HG03045 (cell line): ENCODE data around the gene HK3.
"Not testable (repeated sequence)": the region's sequence is repeated elsewhere in the genome, so short reads cannot be mapped to it uniquely, and the experiment has no call there.

ENCODE experiments used
- ATAC-seq: cut with Tn5 transposase; IDR thresholded peaks from one replicate; pipeline ENCODE4 v1.9.1; 2021; ENCODE audit warnings: mild to moderate bottlenecking, moderate library complexity; ENCODE audit not compliant: unreplicated experiment

The HK3 gene

DNA sequence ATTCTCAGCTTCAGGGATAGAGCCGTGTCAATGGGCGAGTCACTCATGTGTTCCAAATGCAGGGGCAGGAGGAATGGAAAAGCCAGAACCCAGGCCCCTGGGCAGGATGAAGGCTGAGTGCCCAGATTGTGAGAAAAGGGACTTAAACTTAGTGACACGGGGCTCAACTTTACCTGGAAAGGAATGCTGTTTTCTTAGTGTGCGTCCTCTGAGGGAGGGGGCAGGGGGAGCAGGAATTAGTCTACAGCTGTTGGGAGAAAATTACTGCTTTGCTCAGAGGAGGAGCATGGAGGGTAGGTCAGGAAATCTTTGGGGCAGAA is 14.6 kb downstream of the HK3 start:
- ATAC-seq = no peak

DNA sequence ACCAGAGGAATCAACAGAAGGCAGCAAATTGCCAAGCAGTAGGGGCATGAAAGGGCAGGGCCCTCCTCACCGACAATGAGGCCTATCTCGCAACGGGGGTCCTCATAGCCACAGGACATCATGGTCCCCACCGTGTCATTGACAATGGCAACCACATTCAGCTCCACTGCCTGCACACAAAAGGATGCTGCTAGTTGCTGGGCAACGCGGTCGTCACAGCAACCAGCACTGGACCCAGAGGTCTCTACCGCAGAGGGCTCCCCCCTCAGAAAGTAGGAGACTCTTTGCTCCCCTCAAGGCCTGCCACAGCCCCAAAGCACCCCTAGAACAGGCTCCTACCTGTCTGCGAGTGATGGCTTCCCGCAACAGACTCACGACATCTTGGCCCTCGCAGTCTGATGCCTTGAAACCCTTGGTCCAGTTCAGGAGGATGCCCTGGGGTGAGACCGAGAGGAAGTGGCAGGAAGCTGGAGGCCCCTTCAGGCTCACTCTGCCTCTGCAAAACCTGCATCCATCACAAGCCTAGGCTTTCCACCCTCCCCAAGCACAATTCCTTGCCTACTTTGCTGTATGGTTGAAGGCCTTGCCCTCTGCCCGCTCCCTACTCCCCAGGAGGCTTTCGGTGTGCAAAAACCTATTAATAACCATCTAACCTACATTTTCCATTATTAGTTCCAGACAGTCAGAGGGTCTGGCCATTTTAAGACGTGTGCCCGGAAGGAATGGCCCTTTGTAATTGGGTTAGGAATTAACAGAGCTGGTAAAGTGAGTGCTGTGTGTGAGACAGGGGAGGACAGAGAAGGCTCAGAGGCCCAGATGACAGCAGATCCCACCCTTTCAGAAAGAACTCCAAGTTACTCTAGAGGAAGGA is 15.2 kb downstream of the HK3 start:
- no peak for ATAC-seq

DNA sequence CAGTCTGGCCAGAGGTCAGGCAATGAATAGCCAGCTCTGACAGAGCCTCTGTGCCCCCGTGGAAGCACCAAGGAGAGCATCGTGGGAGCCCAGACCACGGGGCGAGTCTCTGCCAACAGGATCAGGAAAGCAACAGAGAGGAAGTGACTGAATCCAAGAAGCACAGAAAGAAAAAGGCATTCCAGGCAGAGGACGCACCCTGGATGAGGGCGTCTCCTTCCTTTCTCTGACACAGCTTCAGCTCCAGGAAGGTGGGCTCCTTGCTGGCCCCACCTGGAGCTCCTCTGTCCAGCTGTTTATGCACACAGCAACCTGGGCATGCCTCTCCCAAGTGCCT is 16.6 kb downstream of the HK3 start:
- no peak for ATAC-seq

DNA sequence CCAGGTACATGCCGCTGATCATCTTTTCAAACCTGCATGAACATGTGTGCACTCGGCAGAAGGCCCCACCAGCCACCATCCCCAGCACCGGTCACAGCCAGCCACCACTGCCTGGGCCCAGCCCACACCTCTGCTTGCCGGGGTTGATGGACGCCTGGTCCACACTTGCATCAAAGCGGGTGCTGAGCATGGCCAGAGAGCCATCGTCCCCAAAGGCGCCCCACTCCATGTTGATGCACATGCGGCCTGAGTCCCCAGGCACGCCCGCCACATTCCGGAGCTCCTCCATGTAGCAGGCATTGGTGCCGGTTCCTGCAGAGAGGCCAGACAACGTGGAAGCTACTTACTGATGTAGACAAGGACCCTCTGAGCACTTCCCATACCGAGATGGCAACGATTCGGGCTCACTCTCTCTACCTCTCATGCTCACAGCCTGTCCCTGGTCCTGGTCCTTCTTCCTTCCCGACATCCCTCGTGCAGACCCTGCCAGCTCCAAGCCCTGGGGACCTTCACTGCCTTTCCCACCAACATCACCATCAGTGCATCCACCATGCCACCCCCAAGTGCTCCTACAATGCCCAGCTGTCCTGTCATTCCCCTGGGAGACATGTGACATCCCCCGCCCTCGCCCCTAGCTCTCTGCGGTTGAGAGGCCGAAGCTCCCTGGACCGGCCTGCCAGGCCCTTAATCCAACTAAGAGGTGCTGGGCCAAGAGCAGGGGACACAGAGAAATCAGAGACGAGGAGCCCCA is 17.2 kb downstream of the HK3 start:
- ATAC-seq = no peak

DNA sequence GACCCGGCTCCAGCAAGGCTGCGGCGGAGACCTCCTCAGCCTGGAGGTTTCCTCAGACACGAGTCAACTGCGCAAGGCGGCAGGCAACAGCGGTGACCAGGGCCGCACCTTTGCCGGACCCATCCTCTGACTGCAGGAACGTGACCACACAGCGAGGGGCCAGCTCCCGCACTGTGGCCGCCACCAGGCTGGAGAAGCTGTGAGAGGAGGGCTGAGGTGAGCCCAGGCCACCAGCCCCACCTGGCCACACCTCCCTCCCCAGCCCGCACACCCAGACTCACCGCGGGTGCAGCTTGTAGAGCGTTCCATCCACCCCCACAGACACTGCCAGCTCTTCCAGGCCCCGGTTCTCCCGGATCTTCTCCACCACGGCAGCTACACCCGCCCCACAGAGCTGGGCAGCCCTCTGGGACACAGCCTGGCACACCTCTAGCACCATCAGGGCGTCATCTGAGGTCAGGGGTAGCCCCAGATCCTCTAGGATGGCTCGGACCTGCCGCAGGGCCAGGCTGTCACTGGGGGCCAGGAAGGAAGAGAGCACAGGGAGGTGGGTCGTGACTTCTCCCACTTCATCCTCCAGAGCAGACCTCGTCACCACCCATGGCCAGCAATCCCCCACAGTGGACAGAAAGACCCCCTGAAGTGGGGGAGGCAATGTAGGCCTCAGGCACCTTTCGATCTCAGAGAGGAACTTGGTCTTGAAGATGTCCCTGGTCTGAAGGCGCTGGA is 18.0 kb downstream of the HK3 start:
- no peak for ATAC-seq

DNA sequence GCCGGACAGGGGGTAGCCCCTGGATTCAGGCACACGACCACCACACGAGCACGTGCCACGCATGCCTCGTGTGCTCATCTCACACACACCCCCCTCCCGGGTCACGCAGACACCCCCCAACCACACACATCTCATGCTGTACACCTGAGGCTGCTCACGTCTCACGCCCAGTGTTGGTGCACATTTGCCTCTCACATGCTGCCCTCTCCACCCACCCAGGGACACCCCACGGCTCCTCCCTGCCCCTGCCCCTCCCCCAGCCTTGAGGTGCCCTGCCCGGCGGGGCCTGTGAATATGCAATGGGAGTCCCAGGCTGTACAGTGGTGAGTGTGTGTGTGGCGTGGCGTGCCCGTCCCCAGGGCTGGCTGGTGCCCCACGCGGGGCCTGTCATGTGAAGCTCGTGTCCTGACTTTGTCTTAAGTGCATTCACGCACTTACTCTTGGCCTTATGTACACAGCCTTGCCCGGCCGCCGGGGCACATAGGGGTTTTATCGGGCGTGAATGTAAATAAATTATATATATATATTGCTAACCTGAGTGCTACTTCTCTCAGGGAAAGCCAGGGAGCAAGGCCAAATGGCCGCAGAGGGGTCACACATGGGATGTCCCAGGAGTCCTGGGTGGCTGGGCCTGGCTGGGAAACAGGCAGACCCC is 18.7 kb downstream of the HK3 start:
- no peak for ATAC-seq

DNA sequence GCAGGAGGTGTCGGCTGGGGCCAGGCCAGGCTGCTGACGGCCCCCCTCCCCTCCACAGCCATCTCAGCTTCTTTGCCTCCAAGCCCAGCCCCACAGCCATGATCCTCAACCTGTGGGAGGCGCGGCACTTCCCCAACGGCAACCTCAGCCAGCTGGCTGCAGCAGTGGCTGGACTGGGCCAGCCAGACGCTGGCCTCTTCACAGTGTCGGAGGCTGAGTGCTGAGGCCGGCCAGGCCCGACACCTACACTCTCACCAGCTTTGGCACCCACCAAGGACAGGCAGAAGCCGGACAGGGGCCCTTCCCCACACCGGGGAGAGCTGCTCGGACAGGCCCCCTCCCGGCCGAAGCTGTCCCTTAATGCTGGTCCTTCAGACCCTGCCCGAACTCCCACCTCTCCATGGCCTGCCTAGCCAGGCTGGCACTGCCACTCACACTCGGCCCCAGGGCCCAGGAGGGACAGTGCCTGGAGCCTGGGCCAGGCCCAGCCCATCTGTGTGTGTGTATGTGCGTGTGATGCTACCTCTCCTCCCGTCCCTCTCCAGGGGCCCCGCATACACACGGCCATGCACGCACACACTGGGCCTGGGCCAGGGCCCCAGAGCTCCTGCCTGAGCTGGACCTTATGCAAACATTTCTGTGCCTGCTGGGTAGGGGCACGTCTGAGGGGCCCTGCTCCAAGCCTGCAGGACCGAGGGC is 19.3 kb downstream of the HK3 start:
- no peak for ATAC-seq

DNA sequence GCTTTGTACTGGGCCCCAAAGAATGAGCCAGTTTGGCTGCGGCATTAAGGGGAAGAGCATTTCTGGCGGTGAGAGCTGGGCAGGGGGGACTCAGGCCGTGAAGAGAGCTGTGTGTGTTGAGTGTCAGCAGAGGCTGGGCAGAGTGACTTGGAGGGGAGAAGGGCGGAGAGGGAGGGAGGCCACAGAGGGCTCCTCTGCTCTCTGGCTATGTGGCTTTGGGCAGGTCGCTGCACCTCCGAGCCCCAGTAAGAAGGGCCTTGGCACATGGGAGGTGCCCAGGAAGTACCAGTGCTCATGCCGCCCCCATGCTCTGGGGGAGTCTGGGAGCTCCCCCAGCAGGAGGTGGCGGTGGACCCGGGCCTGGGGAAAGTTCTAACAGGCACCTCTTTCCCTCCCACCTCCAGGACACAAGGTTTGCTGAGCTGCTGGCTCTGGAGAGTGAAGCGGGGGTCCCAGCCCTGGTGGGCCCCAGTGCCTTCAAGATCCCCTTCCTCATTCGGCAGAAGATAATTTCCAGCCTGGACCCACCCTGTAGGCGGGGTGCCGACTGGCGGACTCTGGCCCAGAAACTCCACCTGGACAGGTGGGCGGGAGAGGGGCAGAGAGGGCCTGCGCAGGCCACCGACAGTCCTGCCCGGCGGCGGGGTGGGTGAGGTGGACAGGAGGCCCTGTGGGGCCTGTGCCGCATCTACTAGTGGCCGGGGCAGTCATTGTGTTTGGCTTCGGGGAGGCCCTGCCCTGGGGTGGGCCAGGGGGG is 20.1 kb downstream of the HK3 start:
- no peak for ATAC-seq

DNA sequence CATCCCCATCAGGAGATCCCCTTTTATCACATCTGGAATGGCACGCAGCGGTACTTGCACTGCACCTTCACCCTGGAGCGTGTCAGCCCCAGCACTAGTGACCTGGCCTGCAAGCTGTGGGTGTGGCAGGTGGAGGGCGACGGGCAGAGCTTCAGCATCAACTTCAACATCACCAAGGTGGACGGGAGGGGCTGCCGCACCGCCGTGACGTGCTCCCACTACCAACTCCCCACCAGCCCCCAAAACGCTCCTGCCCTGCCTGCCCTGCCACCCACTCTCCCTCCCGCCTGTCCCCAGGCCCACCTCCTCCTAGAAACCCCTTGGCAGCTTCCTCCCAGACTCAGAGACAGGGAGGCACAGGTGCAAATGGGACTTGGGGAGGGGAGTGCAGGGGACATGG is 20.7 kb downstream of the HK3 start:
- ATAC-seq = no peak

DNA sequence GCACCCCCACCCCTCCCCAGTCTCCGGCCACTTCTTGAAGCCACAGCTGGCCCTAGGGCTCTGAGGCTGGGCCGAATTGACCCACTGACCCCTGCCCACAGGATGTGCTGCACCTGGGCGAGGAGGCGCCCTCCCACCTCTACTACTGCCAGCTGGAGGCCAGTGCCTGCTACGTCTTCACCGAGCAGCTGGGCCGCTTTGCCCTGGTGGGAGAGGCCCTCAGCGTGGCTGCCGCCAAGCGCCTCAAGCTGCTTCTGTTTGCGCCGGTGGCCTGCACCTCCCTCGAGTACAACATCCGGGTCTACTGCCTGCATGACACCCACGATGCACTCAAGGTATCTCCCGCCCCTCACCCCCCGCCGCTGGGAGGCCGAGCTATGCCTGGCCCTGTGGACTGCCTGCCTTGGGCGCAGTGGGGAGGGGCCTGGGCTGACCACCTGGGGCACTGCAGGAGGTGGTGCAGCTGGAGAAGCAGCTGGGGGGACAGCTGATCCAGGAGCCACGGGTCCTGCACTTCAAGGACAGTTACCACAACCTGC is 21.3 kb downstream of the HK3 start:
- ATAC-seq = no peak

DNA sequence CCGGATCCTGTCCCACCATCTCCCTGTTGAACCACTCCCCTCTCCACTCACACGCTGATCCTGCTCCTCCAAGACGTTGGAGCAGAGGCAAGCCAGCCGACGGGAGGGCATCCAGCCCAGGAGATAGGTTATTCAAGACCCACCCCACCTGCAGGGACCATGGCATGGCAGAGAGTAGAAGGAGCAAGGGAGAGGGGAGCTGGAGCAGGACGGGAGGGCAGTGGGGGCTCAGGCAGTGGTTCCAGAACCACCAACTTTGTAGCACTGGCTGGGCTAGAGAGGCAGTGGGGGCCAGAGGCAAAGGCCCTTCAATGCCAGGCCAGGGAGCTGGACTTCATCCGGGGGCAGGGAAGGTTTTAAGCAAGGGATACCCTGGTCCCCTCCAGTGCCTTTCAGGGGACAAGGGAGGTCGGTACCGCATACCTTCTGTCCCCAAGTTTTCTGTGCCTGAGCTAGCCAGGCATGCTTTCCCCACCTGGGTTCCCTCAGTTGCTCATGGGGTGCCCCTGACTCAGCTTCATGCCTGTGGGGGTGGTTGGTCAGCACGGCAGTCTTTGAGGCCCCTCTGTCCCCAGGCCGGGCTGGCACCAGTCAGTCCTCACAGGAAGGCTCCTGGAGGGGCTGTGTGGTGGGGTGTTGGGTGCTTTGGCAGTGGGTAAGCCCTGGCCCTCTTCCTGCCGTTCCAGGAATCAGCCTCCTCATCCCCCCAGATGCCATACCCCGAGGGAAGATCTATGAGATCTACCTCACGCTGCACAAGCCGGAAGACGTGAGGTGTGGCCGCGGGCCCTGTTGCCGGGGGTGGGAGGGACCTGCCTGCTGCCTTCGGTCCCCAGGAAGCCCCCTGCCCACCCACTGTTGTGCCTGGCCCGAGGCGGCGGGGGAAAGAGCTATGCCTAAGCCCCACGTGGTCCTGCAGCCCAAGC is 22.4 kb downstream of the HK3 start:
- ATAC-seq = no peak

DNA sequence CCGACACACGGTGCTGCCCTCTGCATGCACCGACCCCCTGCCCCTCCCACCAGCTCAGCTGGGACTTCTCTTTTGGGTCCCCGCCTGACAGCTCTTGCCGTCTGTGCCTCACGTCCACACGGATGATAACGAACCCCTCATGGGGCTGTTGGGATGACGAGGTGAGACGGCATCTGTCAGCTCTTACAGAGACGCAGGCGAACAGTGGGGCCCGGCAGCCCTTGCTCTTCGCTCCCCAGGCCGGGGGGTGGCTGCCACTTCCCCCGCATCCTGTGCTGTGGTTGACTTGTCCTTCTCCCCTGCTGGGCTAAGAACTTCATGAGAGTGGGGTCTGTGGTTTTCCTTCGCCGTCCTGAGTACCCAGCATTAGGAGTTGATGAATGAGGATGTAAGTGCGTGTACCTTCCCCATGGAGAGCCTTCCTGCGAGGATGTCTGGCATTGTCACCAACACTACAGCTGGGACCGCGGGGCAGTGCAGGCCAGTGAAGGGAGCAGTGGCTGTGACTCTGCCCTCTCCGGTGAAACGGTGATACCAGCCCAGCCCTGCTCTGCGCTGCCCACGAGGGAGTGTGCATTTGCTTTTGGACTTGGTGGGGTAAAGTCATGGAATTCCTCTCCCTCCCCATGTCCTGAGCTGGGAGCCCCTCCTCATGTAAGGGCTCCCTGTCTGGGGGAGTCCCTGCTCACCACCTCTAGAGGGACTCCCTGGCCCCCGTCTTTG is 23.2 kb downstream of the HK3 start:
- ATAC-seq = no peak

DNA sequence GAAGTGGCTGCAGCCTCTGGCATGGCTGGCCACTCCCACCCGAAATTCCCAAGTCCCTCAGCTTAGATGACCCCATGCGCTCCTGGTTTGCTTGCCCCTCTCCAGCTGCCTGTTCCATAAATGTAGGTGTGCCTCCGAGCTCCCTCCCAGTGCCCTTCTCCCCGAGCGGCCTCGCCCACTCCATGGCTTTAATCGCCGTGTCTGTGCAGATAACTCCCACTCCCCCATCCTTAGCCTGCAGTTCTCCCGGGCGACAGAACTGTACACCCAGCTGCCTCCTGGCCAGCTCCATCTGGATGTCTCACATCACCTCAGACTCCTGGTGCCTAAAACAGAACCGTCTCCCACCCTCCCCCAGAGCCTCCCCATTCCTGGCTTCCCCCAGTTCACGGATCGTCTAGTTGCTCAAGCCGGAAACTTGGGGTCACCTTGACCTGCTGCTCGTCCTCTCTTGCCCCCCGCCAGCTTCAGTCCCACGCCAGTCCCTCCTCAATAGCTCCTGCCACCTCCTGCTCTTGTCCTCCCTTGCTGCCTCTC is 24.1 kb downstream of the HK3 start:
- ATAC-seq = no peak

DNA sequence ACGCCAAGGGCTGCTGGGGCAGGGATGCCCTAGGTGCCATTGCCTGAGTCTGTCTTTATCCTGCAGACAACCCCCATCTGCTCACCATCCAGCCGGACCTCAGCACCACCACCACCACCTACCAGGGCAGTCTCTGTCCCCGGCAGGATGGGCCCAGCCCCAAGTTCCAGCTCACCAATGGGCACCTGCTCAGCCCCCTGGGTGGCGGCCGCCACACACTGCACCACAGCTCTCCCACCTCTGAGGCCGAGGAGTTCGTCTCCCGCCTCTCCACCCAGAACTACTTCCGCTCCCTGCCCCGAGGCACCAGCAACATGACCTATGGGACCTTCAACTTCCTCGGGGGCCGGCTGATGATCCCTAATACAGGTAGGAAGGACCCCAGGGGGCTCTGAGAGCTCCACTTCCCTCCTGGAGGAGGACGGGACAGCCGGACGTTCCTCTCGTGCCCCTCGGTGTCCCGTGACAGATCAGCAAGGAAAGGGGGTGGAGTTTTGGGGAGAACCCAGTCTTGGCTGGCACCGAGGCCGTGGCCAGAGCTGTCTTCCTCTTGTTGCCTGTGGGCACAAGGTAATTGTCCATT is 24.9 kb downstream of the HK3 start:
- no peak for ATAC-seq

DNA sequence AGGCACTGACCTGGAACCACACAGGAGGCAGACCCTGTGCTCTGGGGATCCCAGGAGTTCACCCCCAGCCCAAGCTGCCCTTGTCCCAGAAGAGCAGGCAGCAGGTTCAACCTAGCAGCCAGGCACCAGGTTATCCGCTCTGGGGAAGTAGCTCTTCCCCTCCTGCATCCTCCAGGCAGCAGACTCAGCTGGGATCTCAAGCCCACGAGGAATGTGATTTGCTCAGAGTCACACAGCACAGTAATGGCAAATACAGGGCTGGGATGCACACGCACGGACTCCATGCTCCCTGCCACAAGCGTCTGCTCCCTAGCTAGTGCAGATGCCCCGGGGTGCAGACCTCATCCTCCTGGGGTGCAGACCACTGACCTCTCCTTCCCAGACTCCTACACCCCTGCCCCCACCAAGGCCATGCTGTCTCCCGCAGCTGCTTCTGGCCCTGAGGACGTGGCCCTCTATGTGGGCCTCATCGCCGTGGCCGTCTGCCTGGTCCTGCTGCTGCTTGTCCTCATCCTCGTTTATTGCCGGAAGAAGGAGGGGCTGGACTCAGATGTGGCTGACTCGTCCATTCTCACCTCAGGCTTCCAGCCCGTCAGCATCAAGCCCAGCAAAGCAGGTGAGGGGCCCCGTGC is 25.5 kb downstream of the HK3 start:
- no peak for ATAC-seq

DNA sequence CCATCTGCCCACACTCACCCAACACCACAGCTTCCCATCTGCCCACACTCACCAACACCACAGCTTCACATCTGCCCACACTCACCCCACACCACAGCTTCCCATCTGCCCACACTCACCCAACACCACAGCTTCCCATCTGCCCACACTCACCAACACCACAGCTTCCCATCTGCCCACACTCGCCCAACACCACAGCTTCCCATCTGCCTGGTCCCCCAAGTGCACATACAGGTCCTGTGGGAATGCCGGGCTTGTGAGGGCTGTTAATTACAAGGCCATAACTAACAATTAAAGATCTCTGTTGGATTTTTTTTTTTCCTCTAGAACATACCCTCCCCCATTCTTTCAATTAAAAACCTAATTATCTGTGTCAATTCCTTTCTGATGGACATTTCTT is 26.1 kb downstream of the HK3 start:
- not testable (repeated sequence) for ATAC-seq

DNA sequence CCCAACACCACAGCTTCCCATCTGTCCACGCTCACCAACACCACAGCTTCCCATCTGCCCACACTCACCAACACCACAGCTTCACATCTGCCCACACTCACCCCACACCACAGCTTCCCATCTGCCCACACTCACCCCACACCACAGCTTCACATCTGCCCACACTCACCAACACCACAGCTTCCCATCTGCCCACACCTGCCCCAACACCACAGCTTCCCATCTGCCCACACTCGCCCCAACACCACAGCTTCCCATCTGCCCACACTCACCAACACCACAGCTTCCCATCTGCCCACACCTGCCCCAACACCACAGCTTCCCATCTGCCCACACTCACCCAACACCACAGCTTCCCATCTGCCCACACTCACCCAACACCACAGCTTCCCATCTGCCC is 26.6 kb downstream of the HK3 start:
- ATAC-seq = not testable (repeated sequence)
